ENCODE results near the gene SENP5. TPM values are rescaled to one million over a fixed set of nuclear protein-coding genes. Genes with fewer than 3 reads are reported as not detected.
"Not testable (repeated sequence)": the region's sequence is repeated elsewhere in the genome, so short reads cannot be mapped to it uniquely, and the experiment has no call there.

Gene SENP5
- polyA plus RNA-seq, 1 experiment, result 18.3 TPM

- DNase-seq (ENCODE audit: low read depth, low spot score), result no peak
- ChIA-PET POLR2A (interaction anchor here (0.6 to 1.2 kb wide), 4 partner anchors 27 to 203 kb away, joined by 4 to 8 read pairs (median 6); partner anchors contain the start of genes PAK2, PIGZ and SENP5), CTCF (interaction anchor here (1.2 kb wide), 1 partner anchor 15 kb away, joined by 3 read pairs; no protein-coding TSS in a partner anchor)
- Histone ChIP-seq H3K9me3 (ENCODE audit: control insufficient read depth, insufficient read depth, low read length) (no peaks in the 10 kb centered on the region; the same call in 1 of the 2 replicates), H3K27ac (ENCODE audit: low read depth, low read length) (peak overlapping the region; percentile 47), H3K4me3 (ENCODE audit: low read depth, low read length) (peak overlapping the region; percentile 99), H3K27me3 (ENCODE audit: control insufficient read depth, insufficient read depth, low read length) (no peaks in the 10 kb centered on the region)
- TF ChIP-seq, protein P1, sequence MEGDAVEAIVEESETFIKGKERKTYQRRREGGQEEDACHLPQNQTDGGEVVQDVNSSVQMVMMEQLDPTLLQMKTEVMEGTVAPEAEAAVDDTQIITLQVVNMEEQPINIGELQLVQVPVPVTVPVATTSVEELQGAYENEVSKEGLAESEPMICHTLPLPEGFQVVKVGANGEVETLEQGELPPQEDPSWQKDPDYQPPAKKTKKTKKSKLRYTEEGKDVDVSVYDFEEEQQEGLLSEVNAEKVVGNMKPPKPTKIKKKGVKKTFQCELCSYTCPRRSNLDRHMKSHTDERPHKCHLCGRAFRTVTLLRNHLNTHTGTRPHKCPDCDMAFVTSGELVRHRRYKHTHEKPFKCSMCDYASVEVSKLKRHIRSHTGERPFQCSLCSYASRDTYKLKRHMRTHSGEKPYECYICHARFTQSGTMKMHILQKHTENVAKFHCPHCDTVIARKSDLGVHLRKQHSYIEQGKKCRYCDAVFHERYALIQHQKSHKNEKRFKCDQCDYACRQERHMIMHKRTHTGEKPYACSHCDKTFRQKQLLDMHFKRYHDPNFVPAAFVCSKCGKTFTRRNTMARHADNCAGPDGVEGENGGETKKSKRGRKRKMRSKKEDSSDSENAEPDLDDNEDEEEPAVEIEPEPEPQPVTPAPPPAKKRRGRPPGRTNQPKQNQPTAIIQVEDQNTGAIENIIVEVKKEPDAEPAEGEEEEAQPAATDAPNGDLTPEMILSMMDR (IDR thresholded peaks at IDR 0.05; ENCODE audit: low read depth, low read length), result no peak
Measured at GRCh38 chr3:196942915-196943277, 75.2 kb downstream of the SENP5 start.

- H3K4me3 ChIP-seq (ENCODE audit: low read depth, low read length); H3K9me3 ChIP-seq (ENCODE audit: control insufficient read depth, insufficient read depth, low read length); H3K27ac ChIP-seq (ENCODE audit: low read depth, low read length); POLR2A ChIA-PET; DNase-seq (ENCODE audit: low read depth, low spot score); CTCF ChIA-PET; H3K27me3 ChIP-seq (ENCODE audit: control insufficient read depth, insufficient read depth, low read length): not testable (repeated sequence)
Measured at GRCh38 chr3:196944037-196944790, 76.5 kb downstream of the SENP5 start.

DNA sequence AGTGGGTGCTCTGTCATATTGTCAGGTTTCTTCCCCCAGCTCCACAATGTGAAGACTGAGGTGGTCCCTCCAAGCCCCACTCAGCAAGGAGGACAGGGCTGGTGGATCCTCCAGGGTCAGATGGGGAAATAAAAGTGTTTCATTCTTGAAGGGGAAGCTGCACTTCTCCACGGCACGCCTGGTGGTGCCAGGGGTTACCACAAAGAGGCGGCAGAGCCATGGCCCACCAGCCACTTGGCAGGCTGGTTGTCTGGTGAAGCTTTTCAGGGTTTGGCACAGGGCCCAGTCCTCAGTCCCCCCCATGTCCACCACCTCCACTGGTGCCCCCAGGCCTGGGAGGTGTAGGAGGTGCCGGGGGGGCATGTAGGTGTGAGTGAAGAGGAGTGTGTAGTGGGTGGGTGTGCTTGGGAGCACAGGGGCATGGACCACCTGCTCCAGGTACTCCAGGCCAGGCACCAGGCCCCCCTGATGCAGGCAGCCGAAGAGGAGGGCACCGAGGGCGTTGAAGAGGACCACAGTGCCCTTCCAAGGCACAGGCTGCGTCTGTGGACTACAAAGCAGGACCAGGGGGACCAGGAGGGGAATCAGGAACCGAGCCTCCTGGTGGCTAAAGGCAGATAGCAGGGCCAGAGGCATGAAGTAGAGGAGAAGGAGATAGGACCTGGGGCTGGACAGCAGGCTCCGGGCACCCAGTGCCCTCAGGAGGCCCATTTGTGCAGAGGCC is 79.6 kb downstream of the SENP5 start:
- TF ChIP-seq, protein P1 (IDR thresholded peaks at IDR 0.05; ENCODE audit: low read depth, low read length), result peak; percentile 25; the same call in 1 of the 2 replicates
- POLR2A ChIA-PET, result no interaction called here
- CTCF ChIA-PET, result no interaction called here
- Histone ChIP-seq H3K9me3 (ENCODE audit: control insufficient read depth, insufficient read depth, low read length) (no peaks in the 10 kb centered on the region), H3K4me3 (ENCODE audit: low read depth, low read length) (no peak overlapping the region), H3K27ac (ENCODE audit: low read depth, low read length) (no peak overlapping the region), H3K27me3 (ENCODE audit: control insufficient read depth, insufficient read depth, low read length) (peaks cover 9% of the 10 kb centered on the region)
- DNase-seq (ENCODE audit: low read depth, low spot score), result no peak

DNA sequence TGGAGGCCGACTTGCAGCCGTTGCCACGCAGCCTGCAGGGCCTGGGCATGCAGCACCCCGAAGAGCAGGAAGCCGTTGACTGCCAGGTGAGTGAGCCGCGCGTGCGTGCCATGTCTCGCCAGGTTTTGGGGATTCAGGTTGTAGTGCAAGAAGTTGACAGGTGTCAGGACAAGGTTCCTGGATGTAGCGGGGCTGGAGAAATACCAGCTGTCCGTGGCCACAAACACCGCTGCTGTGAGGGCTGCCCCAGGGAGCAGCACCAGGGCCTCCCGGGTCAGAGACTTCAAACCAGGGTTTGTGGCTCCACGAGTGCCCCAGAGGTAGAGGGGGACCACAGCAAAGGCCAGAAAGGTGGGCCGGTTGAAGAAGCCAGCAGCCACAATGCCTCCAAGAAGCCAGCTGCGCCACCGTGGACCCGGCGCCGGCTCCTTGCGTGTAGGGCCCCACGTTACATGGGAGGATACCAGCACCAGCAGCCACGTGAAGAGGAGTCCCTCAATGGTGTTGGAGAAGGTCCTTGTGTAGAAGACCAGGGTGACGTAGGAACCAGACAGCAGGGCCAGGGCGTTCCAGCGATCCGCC is 80.2 kb downstream of the SENP5 start:
- TF ChIP-seq, protein P1 (IDR thresholded peaks at IDR 0.05; ENCODE audit: low read depth, low read length), result no peak
- POLR2A ChIA-PET, result no interaction called here
- DNase-seq (ENCODE audit: low read depth, low spot score), result no peak
- H3K27me3 ChIP-seq (ENCODE audit: control insufficient read depth, insufficient read depth, low read length), result peaks cover 9% of the 10 kb centered on the region
- CTCF ChIA-PET, result interaction anchor here (0.6 kb wide), 1 partner anchor 240 kb away, joined by 3 read pairs; no protein-coding TSS in a partner anchor
- H3K4me3 ChIP-seq (ENCODE audit: low read depth, low read length), result no peak overlapping the region
- no peaks in the 10 kb centered on the region for H3K9me3 ChIP-seq (ENCODE audit: control insufficient read depth, insufficient read depth, low read length)
- H3K27ac ChIP-seq (ENCODE audit: low read depth, low read length), result no peak overlapping the region

DNA sequence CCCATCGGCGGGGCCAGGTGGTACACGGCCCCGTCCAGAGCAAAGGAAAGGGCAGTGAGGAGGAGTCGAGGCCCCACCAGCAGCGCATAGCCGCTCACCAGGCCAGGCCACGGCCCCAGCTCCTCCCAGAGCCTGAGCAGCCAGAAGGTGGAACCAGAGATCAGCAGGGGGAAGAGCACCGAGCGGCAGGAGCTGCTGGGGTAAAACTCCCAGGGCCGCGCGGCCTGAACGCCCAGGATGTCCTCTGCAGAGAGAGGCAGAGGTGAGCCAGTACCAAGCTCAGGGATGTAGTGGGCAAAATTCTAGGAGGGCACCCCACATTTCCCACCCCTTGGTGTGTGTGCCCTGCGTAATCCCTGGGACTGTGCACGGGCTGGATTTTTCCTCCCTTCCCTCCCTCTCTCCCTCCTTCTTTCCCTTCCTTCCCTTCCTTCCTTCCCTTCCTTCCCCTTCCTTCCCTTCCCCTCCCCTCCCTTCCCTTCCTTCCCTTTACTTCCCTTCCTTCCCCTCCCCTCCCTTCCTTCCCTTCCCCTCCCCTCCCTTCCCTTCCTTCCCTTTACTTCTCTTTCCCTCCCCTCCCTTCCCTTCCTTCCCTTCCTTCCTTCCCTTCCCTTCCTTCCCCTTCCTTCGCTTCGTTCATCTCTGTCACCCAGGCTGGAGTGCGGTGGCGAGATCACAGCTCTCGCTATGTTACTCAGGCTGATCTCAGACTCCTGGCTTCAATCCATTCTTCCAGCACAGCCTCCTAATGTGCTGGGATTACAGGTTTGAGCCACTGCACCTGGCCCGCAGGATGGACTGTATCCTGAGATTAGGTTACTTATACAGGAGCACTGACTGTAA is 80.9 kb downstream of the SENP5 start:
- POLR2A ChIA-PET, result interaction anchor here (0.6 kb wide), 1 partner anchor 383 kb away, joined by 4 read pairs; no protein-coding TSS in a partner anchor
- peaks cover 13% of the 10 kb centered on the region for H3K27me3 ChIP-seq (ENCODE audit: control insufficient read depth, insufficient read depth, low read length)
- no peak overlapping the region for H3K4me3 ChIP-seq (ENCODE audit: low read depth, low read length)
- TF ChIP-seq, protein P1 (IDR thresholded peaks at IDR 0.05; ENCODE audit: low read depth, low read length), result peak; percentile 15; the same call in 1 of the 2 replicates
- no peak overlapping the region for H3K27ac ChIP-seq (ENCODE audit: low read depth, low read length)
- CTCF ChIA-PET, result interaction anchor here (0.6 to 1.1 kb wide), 3 partner anchors 80 to 240 kb away, joined by 3 read pairs; partner anchors contain the start of gene MELTF
- H3K9me3 ChIP-seq (ENCODE audit: control insufficient read depth, insufficient read depth, low read length), result no peaks in the 10 kb centered on the region
- DNase-seq (ENCODE audit: low read depth, low spot score), result no peak

All from AG04450 (cell line).